Activated B cell treated with CpG ODN at 0.5 μM for 24 hours (primary cell): ENCODE results near the gene PPP1R14D. TPM values are rescaled to one million over a fixed set of nuclear protein-coding genes. Genes with fewer than 3 reads are reported as not detected.

Experiments
- ATAC-seq: fragments of 200-7000 bp; cut with Tn5 transposase; one replicate; pipeline ENCODE4 v1.10.0; 2021; ENCODE audit warnings: low read depth, mild to moderate bottlenecking, moderate library complexity
- CTCF ChIA-PET: fragments of 350-600 bp; sonication (Branson Sonifier 250); formaldehyde crosslinking; loops from one replicate; lab custom pipeline; 2021; ENCODE audit warnings: antibody characterized with exemption; lab: Charles Lee
- POLR2A ChIA-PET: fragments of 350-600 bp; sonication (Branson Sonifier 250); formaldehyde crosslinking; loops from one replicate; lab custom pipeline; 2021; ENCODE audit warnings: antibody characterized with exemption; lab: Charles Lee
- DNase-seq: peaks from one replicate; pipeline ENCODE4 v3.0.0; 2022
- H3K27ac Mint-ChIP-seq: one replicate; pipeline ENCODE4 v1.8.0; 2020; ENCODE audit warnings: mixed read lengths
- H3K27me3 Mint-ChIP-seq: one replicate; pipeline ENCODE4 v1.8.0; 2021; ENCODE audit warnings: mixed read lengths
- H3K36me3 Mint-ChIP-seq: one replicate; pipeline ENCODE4 v1.8.0; 2021; ENCODE audit warnings: low read depth, mixed read lengths
- H3K4me1 Mint-ChIP-seq: one replicate; pipeline ENCODE4 v1.8.0; 2021; ENCODE audit warnings: mixed read lengths
- H3K4me3 Mint-ChIP-seq: one replicate; pipeline ENCODE4 v1.8.0; 2020; ENCODE audit warnings: mild to moderate bottlenecking, mixed read lengths
- H3K9me3 Mint-ChIP-seq: one replicate; pipeline ENCODE4 v1.8.0; 2020; ENCODE audit warnings: mixed read lengths
- intact Hi-C: fragments of 100-400 bp; cut with micrococcal nuclease; formaldehyde crosslinking; loops from one replicate; pipeline ENCODE4 v1.15.1; 2024
- total RNA-seq: library from RNA; stranded (reverse); gene quantifications from 2 replicates; pipeline ENCODE4 v1.2.3, GENCODE V29; 2022
- TF ChIP-seq, protein P1 (sequence below): fragments of 200-600 bp; IDR thresholded peaks from one replicate; pipeline ENCODE4 v1.8.0; 2022; ENCODE audit warnings: antibody characterized with exemption, mild to moderate bottlenecking

Gene PPP1R14D
- total RNA-seq, 1 donor from 2014 or later, result 0.31 TPM

DNA sequence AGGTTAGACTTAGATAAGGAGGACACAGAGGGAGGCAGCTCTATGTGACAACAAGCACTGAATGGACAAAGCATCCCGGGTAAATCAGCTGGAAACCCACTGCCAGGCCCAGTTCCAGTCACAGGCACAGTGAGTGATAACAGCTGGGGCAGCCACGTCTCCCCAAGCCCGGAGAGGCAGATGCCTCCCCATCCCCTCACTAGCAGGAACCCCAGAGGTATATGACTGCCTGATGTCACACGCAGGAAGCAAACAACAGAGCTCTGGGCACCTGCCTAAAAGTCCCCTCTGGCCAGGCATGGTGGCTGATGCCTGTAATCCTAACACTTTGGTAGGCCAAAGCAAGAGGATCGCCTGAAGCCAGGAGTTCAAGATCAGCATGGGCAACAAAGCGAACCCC lies 40.5 kb downstream of the PPP1R14D start:
- TF ChIP-seq, protein P1, sequence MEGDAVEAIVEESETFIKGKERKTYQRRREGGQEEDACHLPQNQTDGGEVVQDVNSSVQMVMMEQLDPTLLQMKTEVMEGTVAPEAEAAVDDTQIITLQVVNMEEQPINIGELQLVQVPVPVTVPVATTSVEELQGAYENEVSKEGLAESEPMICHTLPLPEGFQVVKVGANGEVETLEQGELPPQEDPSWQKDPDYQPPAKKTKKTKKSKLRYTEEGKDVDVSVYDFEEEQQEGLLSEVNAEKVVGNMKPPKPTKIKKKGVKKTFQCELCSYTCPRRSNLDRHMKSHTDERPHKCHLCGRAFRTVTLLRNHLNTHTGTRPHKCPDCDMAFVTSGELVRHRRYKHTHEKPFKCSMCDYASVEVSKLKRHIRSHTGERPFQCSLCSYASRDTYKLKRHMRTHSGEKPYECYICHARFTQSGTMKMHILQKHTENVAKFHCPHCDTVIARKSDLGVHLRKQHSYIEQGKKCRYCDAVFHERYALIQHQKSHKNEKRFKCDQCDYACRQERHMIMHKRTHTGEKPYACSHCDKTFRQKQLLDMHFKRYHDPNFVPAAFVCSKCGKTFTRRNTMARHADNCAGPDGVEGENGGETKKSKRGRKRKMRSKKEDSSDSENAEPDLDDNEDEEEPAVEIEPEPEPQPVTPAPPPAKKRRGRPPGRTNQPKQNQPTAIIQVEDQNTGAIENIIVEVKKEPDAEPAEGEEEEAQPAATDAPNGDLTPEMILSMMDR, result no peak
- DNase-seq (no peak), ATAC-seq (no peak)
- ChIA-PET POLR2A (no interaction called here), CTCF (interaction anchor here (0.8 to 3.6 kb wide), 2 partner anchors 41 to 269 kb away, joined by 3 to 12 read pairs; no protein-coding TSS in a partner anchor)
- Mint-ChIP-seq H3K4me1 (peaks cover 11% of the 10 kb centered on the region), H3K36me3 (peaks cover 18% of the 10 kb centered on the region), H3K4me3 (no peak overlapping the region), H3K27me3 (no peaks in the 10 kb centered on the region), H3K27ac (no peak overlapping the region), H3K9me3 (no peaks in the 10 kb centered on the region)
- intact Hi-C loops, result loop anchor here (10.0 kb wide), 1 partner anchor 423 kb away; no protein-coding TSS in a partner anchor

DNA sequence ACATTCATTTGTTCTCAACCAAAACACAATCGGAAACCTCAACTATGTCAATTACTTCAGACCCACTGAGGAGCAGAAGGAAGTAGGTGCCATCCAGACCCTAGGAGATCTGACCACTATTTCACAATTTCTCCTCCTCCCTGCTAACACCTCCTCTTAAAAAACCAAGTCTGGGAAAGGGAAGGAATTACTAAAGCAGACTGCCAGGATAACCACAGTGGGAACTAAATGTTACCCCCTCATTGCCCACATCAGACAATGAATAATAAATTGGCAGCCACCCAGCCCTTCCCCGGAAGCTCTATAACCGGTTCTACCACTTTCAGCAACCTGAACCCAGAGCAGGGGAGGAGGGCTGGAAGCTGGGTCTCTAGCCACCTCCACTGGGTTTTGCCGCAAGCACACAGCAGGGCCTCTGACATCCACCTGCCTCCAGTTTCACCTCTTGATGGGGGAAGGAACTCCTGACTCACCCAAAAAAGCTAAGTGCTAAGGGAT lies 41.1 kb downstream of the PPP1R14D start:
- intact Hi-C loops, result loop anchor here (10.0 kb wide), 1 partner anchor 423 kb away; no protein-coding TSS in a partner anchor
- H3K4me1 Mint-ChIP-seq, result peaks cover 15% of the 10 kb centered on the region
- no peaks in the 10 kb centered on the region for H3K27me3 Mint-ChIP-seq
- ChIA-PET CTCF (interaction anchor here (0.8 to 3.6 kb wide), 2 partner anchors 41 to 268 kb away, joined by 3 to 12 read pairs; no protein-coding TSS in a partner anchor), POLR2A (interaction anchor here (1.3 kb wide), 1 partner anchor 17 kb away, joined by 3 read pairs; no protein-coding TSS in a partner anchor)
- H3K27ac Mint-ChIP-seq, result peak overlapping the region; percentile 24
- TF ChIP-seq, protein P1, result no peak
- no peaks in the 10 kb centered on the region for H3K9me3 Mint-ChIP-seq
- DNase-seq (no peak), ATAC-seq (no peak)
- H3K4me3 Mint-ChIP-seq, result no peak overlapping the region
- peaks cover 19% of the 10 kb centered on the region for H3K36me3 Mint-ChIP-seq

DNA sequence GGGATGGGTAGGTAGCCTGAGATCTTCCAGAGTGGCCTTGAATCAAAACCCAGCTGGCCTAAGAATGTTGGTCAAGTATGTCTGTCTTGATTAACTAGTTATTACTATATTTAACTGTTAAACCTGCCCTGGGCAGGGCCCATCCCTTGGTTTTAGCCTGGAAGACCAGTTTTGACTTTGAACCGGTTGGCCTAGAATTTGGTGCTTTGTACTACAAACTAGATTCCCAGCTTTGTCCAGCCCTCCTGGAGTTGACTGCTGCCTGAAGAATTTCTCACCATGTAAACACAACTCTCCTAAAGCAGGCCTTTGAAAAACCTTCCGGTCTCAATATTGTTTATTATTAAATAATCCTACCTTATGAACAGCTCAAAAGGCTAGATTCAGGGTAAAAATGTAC lies 42.7 kb downstream of the PPP1R14D start:
- no peak overlapping the region for H3K27ac Mint-ChIP-seq
- no peaks in the 10 kb centered on the region for H3K27me3 Mint-ChIP-seq
- no peaks in the 10 kb centered on the region for H3K9me3 Mint-ChIP-seq
- TF ChIP-seq, protein P1, result no peak
- no peak for DNase-seq
- ChIA-PET CTCF (interaction anchor here (1.0 to 3.6 kb wide), 3 partner anchors 39 to 267 kb away, joined by 4 to 12 read pairs (median 5); no protein-coding TSS in a partner anchor), POLR2A (no interaction called here)
- H3K4me1 Mint-ChIP-seq, result peaks cover 16% of the 10 kb centered on the region
- ATAC-seq, result no peak
- intact Hi-C loops, result loop anchor here (10.0 kb wide), 1 partner anchor 421 kb away; no protein-coding TSS in a partner anchor
- no peak overlapping the region for H3K4me3 Mint-ChIP-seq
- H3K36me3 Mint-ChIP-seq, result peaks cover 11% of the 10 kb centered on the region

DNA sequence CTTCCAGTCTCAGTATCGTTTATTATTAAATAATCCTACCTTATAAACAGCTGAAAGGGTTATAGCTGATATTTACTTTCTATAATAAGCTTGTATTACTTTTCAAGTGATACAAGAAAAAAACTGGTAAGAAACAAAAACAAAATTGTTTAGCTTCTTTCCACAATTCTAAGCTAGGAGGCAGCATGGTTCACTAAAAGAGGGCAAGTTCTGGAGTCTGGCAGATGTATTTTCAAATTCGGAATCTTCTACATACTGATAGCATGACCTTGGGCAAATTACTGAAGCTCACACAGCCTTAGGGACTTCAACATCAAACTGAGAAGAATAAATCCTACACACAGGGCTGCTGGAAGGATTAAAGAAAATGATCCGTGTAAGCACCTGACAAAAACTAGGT lies 43.3 kb downstream of the PPP1R14D start:
- DNase-seq (no peak), ATAC-seq (no peak)
- no peaks in the 10 kb centered on the region for H3K9me3 Mint-ChIP-seq
- H3K36me3 Mint-ChIP-seq, result peaks cover 11% of the 10 kb centered on the region
- TF ChIP-seq, protein P1, result no peak
- H3K27ac Mint-ChIP-seq, result no peak overlapping the region
- no peaks in the 10 kb centered on the region for H3K27me3 Mint-ChIP-seq
- CTCF ChIA-PET, result interaction anchor here (0.7 to 4.7 kb wide), 6 partner anchors 28 to 266 kb away, joined by 3 to 48 read pairs (median 4); no protein-coding TSS in a partner anchor
- POLR2A ChIA-PET, result no interaction called here
- peaks cover 16% of the 10 kb centered on the region for H3K4me1 Mint-ChIP-seq
- no peak overlapping the region for H3K4me3 Mint-ChIP-seq
- intact Hi-C loops, result loop anchor here (10.0 kb wide), 1 partner anchor 420 kb away; no protein-coding TSS in a partner anchor

DNA sequence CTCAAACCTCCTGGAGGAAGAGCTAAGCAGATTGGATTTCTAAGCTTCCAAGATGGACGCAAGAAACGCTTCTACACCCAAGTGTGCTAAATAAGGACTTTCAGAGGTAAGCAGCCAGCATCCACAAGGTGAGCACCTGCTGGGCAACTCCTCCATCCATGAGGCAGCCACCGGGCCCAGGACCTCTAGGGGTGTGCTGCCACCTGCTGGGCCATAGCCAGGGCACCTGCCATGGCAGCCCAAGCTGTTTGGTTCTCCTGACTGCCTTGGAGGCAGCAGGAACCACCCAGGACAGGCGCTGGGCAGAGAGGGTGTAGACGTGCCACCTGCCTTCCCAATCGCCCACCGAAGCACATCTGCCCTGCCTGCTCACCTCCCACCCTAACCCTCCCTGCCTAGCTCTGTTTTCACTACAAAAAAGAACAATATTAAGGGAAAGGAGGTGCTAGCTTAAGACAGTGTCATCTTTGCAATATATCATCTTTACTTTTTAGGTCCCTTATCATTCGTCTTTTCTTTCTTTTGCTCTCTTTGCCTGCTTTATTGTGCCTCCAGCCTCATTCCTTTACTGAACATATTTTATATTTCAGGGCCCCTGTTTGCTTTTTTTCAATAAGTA lies 45.8 kb downstream of the PPP1R14D start:
- no peak overlapping the region for H3K4me3 Mint-ChIP-seq
- CTCF ChIA-PET, result interaction anchor here (0.7 to 4.7 kb wide), 29 partner anchors 8 to 263 kb away, joined by 3 to 81 read pairs (median 5); partner anchors contain the start of genes C15orf62, CCDC32, RAD51 and RPUSD2

More for the DNA sequence above, 45.8 kb downstream of the PPP1R14D start:
- peaks cover 12% of the 10 kb centered on the region for H3K4me1 Mint-ChIP-seq
- DNase-seq (peak; percentile 76), ATAC-seq (peak; percentile 100)
- H3K36me3 Mint-ChIP-seq, result peaks cover 15% of the 10 kb centered on the region
- POLR2A ChIA-PET, result interaction anchor here (0.5 to 1.4 kb wide), 8 partner anchors 13 to 215 kb away, joined by 3 to 13 read pairs (median 6); partner anchors contain the start of genes C15orf62, GCHFR, RAD51 and VPS18
- H3K9me3 Mint-ChIP-seq, result no peaks in the 10 kb centered on the region
- H3K27ac Mint-ChIP-seq, result peak overlapping the region; percentile 18
- no peaks in the 10 kb centered on the region for H3K27me3 Mint-ChIP-seq
- TF ChIP-seq, protein P1, result no peak
- intact Hi-C loops, result loop anchor here (1.0 to 10.0 kb wide), 11 partner anchors 13 to 418 kb away; partner anchors contain the start of genes BAHD1, C15orf62, RAD51 and RMDN3
